Fibroblast of upper back skin (primary cell): ENCODE data around the gene EFCAB5.
A peak's percentile ranks its signal among the peaks of the same experiment; 100 is the strongest.
"Not testable (repeated sequence)": the region's sequence is repeated elsewhere in the genome, so short reads cannot be mapped to it uniquely, and the experiment has no call there.

Experiments used
- DNase-seq: peaks from one replicate; pipeline ENCODE4 v3.0.0-alpha.2; 2013

EFCAB5 gene

GRCh38 chr17:29936724-29937123 is 4.7 kb upstream of the EFCAB5 start:
- no peak for DNase-seq

- DNase-seq = no peak
Measured at GRCh38 chr17:29945281-29945680, 3.8 kb downstream of the EFCAB5 start.

- no peak for DNase-seq
Measured at GRCh38 chr17:29948448-29949215, 7.2 kb downstream of the EFCAB5 start.

DNA sequence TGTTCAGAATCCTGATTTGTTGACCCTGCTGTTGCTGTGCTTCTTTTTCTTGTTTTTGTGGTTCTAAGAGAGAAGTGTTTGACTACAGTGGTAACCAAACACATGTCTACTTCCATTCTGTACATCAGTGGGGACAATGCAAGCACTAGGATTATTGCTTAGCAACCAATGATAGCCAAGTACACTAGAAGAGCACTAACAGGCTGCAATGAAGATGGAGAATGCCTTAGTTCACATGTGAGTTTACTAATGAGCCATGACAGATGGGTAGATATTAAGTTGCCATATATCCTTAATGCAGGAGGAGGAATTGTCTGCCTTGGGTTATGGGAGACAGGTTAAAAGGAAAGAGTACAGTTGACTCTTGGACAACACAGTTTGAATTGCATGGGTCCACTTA is 8.3 kb downstream of the EFCAB5 start:
- DNase-seq = no peak

- no peak for DNase-seq
Measured at GRCh38 chr17:29954405-29954804, 13.0 kb downstream of the EFCAB5 start.

DNA sequence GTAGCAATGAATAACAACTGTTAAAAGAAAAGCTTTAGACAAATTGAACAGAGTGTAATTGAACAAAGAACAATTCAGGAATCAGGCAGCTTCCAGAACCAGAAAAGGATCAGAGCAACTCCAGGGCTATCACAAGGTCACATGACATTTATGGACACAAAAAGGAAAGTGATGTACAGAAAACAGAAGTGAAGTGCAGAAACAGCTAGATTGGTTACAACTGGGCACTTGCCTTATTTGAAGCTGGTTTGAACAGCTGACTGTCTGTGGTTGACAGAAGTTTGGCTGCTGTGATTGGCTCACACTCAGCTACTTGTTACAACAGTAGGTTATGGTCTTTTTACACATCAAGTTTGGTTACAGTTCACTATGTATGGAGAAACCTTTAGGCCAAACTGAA is 14.8 kb downstream of the EFCAB5 start:
- DNase-seq = no peak

DNA sequence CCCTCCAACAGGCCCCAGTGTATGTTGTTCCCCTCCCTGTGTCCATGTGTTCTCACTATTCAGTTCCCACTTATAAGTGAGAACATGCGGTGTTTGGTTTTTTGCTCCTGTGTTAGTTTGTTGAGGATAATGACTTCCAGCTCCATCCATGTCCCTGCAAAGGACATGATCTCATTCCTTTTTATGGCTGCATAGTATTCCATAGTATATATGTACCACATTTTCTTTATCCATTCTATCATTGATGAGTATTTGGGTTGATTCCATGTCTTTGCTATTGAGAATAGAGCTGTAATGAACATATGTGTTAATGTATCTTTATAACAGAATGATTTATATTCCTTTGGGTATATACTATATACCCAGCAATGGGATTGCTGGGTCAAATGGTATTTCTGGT is 16.1 kb downstream of the EFCAB5 start:
- DNase-seq = not testable (repeated sequence)

- peak; percentile 5 for DNase-seq
Measured at GRCh38 chr17:29958947-29959657, 17.7 kb downstream of the EFCAB5 start.

- peak; percentile 3 for DNase-seq
Measured at GRCh38 chr17:29959658-29960337, 18.4 kb downstream of the EFCAB5 start.

- DNase-seq = no peak
Measured at GRCh38 chr17:29962656-29963055, 21.2 kb downstream of the EFCAB5 start.

DNA sequence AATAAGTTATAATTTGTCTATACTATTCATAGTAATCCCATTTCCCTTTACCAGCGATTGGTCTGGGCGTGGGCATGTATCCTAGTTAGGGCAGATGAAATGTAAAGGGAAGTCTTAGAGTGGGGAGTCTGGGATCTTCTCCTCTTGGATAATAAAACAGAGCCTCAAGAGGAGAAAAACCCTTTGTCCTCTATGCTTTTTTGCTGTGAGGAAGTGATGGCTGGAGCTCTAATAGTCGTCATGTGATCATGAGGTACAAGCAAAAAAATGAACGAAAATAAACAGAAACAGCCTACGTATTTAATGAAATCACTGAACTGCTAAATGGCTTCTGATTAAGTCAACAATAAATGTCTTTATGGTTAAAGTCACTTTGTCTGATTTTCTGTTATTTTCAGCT is 26.8 kb downstream of the EFCAB5 start:
- DNase-seq = no peak

- no peak for DNase-seq
Measured at GRCh38 chr17:29972277-29972676, 30.8 kb downstream of the EFCAB5 start.

DNA sequence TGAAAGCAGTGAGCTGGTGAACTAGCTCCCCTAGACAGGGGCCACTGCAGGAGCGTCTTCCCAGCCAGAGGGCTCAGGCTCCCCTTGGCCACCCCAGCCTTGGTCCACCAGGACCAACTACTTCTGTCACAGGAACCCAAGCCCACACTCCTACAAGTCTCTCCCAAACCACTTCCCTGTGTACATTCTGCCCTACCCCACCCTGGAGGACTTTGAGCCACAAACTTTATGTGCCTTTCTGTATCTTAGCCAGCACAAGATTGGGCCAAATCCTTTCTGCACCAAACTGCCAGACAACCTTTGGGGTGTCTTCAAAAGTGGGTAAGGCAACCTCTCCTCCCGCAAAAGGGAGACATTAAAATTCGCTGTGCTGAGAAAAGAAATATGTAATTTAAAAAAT is 31.6 kb downstream of the EFCAB5 start:
- no peak for DNase-seq

- DNase-seq = peak; percentile 45
Measured at GRCh38 chr17:29977836-29978235, 36.4 kb downstream of the EFCAB5 start.

- no peak for DNase-seq
Measured at GRCh38 chr17:29980261-29980660, 38.8 kb downstream of the EFCAB5 start.

- peak; percentile 18 for DNase-seq
Measured at GRCh38 chr17:29982991-29983653, 41.7 kb downstream of the EFCAB5 start.

DNA sequence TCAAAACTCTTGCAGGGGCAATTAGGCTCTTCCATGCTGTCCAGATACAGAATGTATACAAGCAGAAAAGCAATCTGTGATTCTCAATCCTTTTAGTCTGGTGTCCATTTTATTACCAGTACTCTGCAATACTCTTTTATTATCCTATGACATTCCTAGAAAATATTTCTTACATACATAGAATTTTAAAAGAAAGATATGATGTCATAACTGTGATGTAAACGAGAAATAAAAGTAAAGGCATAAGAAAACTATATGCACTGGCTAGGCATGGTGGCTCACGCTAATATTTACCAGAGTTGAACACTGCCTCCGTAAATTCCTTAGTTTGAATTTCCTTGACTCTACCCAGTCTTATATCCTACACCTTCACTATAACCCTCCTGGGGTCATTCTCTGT is 55.0 kb downstream of the EFCAB5 start:
- no peak for DNase-seq

- DNase-seq = no peak
Measured at GRCh38 chr17:30000001-30000754, 58.7 kb downstream of the EFCAB5 start.

- no peak for DNase-seq
Measured at GRCh38 chr17:30000755-30001257, 59.4 kb downstream of the EFCAB5 start.

- DNase-seq = no peak
Measured at GRCh38 chr17:30002088-30002487, 60.7 kb downstream of the EFCAB5 start.

DNA sequence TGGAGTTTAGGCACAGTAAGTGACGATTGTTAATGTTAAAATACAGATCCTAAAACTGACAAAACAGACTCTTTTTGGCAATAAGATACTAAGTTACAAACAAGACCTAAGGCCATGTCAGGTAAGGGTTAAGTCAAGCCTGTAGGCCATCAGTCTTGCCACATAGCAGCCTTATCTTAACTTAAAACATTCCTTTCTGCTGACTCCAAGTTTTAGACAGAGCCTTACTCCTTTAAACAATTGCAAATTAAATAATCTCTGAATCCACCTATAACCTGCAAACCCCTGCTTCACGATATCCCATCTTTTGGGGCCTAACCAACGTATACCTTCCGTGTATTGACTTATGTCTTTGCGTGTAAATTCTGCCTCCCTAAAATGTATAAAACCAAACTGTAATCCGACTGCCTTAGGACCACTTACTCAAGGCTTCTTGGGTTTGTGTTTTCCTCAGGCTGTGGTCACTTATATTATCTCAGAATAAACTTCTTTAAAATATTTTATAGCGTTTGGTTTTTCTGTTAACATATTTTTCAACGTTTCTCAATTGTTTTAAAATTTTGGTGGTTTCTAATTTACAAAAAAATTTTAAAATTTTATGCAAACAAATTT is 64.4 kb downstream of the EFCAB5 start:
- peak; percentile 22 for DNase-seq

DNA sequence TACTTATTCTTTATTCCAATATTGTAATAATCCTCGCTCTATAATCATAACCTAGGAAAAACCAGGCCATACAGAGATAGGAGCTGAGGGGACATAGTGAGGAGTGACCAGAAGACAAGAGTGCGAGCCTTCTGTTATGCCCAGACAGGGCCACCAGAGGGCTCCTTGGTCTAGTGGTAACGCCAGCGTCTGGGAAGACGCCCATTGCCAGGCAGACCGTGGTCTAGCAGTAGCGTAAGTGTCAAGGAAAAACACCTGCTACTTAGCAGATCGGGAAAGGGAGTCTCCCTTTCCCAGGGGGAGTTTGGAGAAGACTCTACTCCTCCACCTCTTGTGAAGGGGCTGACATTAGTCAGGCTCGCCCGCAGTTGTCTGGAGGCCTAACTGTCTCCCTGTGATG is 70.5 kb downstream of the EFCAB5 start:
- not testable (repeated sequence) for DNase-seq
